ENCODE measurements around the gene CXCL17. TPM values are rescaled to one million over a fixed set of nuclear protein-coding genes. Genes with fewer than 3 reads are reported as not detected.

Gene CXCL17
- total RNA-seq, 1 donor from 2014 or later = not detected

GRCh38 chr19:42471554-42472249 is 29.0 kb upstream of the CXCL17 start:
- no peak overlapping the region for H3K27ac ChIP-seq (ENCODE audit: low read depth, low read length)
- no peaks in the 10 kb centered on the region for H3K9me3 Mint-ChIP-seq (ENCODE audit: unreplicated experiment)
- FAIRE-seq = no peak
- no peaks in the 10 kb centered on the region for H3K36me3 ChIP-seq (ENCODE audit: insufficient read depth, low read length)
- no peaks in the 10 kb centered on the region for H3K9me3 ChIP-seq (ENCODE audit: insufficient read depth, low read depth, low read length)
- peaks cover 6% of the 10 kb centered on the region for H3K27me3 ChIP-seq (ENCODE audit: insufficient read depth, low read length)
- H3K4me3 ChIP-seq (ENCODE audit: insufficient read depth, low read depth, low read length) = no peak overlapping the region
- no peaks in the 10 kb centered on the region for H3K79me2 ChIP-seq (ENCODE audit: insufficient read depth, low read length)
- H3K9ac ChIP-seq (ENCODE audit: low read length) = no peak overlapping the region
- H3K4me1 ChIP-seq (ENCODE audit: insufficient read depth, low read length) = no peaks in the 10 kb centered on the region
- DNase-seq (ENCODE audit: low read depth) = no peak
- peaks cover 15% of the 10 kb centered on the region for H3K27me3 Mint-ChIP-seq (ENCODE audit: low read depth, unreplicated experiment)
- peaks cover 11% of the 10 kb centered on the region for H3K4me1 Mint-ChIP-seq (ENCODE audit: low read depth, unreplicated experiment)
- TF ChIP-seq CTCF (IDR thresholded peaks at IDR 0.05; ENCODE audit: insufficient read depth, low read depth, low read length) (no peak), EZH2 (IDR thresholded peaks at IDR 0.05; ENCODE audit: insufficient read depth, low read length) (no peak)
- H2AFZ ChIP-seq (ENCODE audit: low read depth, low read length) = no peak overlapping the region
- peaks cover under 1% of the 10 kb centered on the region for H3K36me3 Mint-ChIP-seq (ENCODE audit: low read depth, unreplicated experiment)
- no peak overlapping the region for H3K4me3 Mint-ChIP-seq (ENCODE audit: unreplicated experiment)
- no peak overlapping the region for H3K4me2 ChIP-seq (ENCODE audit: low read length)
- no peak overlapping the region for H3K27ac Mint-ChIP-seq (ENCODE audit: unreplicated experiment)
- H4K20me1 ChIP-seq (ENCODE audit: insufficient read depth, low read length) = no peaks in the 10 kb centered on the region

GRCh38 chr19:42469311-42470235 is 26.8 kb upstream of the CXCL17 start:
- no peaks in the 10 kb centered on the region for H3K36me3 ChIP-seq (ENCODE audit: insufficient read depth, low read length)
- no peak overlapping the region for H3K4me3 ChIP-seq (ENCODE audit: insufficient read depth, low read depth, low read length)
- peaks cover 2% of the 10 kb centered on the region for H3K27me3 ChIP-seq (ENCODE audit: insufficient read depth, low read length)
- no peak overlapping the region for H3K9ac ChIP-seq (ENCODE audit: low read length)
- no peak overlapping the region for H3K4me2 ChIP-seq (ENCODE audit: low read length)
- Mint-ChIP-seq H3K36me3 (ENCODE audit: low read depth, unreplicated experiment) (no peaks in the 10 kb centered on the region), H3K27me3 (ENCODE audit: low read depth, unreplicated experiment) (peaks cover 12% of the 10 kb centered on the region), H3K4me1 (ENCODE audit: low read depth, unreplicated experiment) (peaks cover 11% of the 10 kb centered on the region), H3K4me3 (ENCODE audit: unreplicated experiment) (no peak overlapping the region), H3K9me3 (ENCODE audit: unreplicated experiment) (no peaks in the 10 kb centered on the region), H3K27ac (ENCODE audit: unreplicated experiment) (no peak overlapping the region)
- TF ChIP-seq CTCF (IDR thresholded peaks at IDR 0.05; ENCODE audit: insufficient read depth, low read depth, low read length) = no peak
- TF ChIP-seq EZH2 (IDR thresholded peaks at IDR 0.05; ENCODE audit: insufficient read depth, low read length) = no peak
- H3K79me2 ChIP-seq (ENCODE audit: insufficient read depth, low read length) = no peaks in the 10 kb centered on the region
- no peaks in the 10 kb centered on the region for H3K4me1 ChIP-seq (ENCODE audit: insufficient read depth, low read length)
- DNase-seq (ENCODE audit: low read depth) (no peak), FAIRE-seq (no peak)
- no peaks in the 10 kb centered on the region for H4K20me1 ChIP-seq (ENCODE audit: insufficient read depth, low read length)
- no peak overlapping the region for H3K27ac ChIP-seq (ENCODE audit: low read depth, low read length)
- no peak overlapping the region for H2AFZ ChIP-seq (ENCODE audit: low read depth, low read length)
- no peaks in the 10 kb centered on the region for H3K9me3 ChIP-seq (ENCODE audit: insufficient read depth, low read depth, low read length)
